DND-41 (cell line): ENCODE measurements around the gene TMEM116.
"Not testable (repeated sequence)": the region's sequence is repeated elsewhere in the genome, so short reads cannot be mapped to it uniquely, and the experiment has no call there.

Experiments used
- ATAC-seq: fragments of 200-7000 bp; cut with Tn5 transposase; 3 replicates; pipeline ENCODE4 v1.9.1; 2021; ENCODE audit warnings: low read depth; ENCODE audit not compliant: insufficient read depth
- DNase-seq: peaks from one replicate; pipeline ENCODE4 v3.0.0-alpha.2; 2020
- H2AFZ ChIP-seq: 2 replicates; pipeline ENCODE4 v1.6.0; 2012; ENCODE audit warnings: low read depth, low read length
- H3K27ac ChIP-seq: 2 replicates; pipeline ENCODE4 v1.5.1; 2012; ENCODE audit warnings: low read length, inconsistent platforms
- H3K27me3 ChIP-seq: fragments of 200-600 bp; sonication (generic); 2 replicates; pipeline ENCODE4 v1.6.0; 2012; ENCODE audit warnings: low read length, mild to moderate bottlenecking, inconsistent platforms; ENCODE audit not compliant: insufficient read depth, poor library complexity
- H3K36me3 ChIP-seq: 2 replicates; pipeline ENCODE4 v1.5.1; 2012; ENCODE audit warnings: low read length, inconsistent platforms; ENCODE audit not compliant: insufficient read depth
- H3K4me1 ChIP-seq: 2 replicates; pipeline ENCODE4 v1.5.1; 2012; ENCODE audit warnings: mild to moderate bottlenecking, low read length; ENCODE audit not compliant: insufficient read depth
- H3K4me2 ChIP-seq: 2 replicates; pipeline ENCODE4 v1.6.0; 2012; ENCODE audit warnings: mild to moderate bottlenecking, moderate library complexity, low read length, inconsistent platforms; ENCODE audit not compliant: insufficient read depth
- H3K4me3 ChIP-seq, 2 experiments: fragments of 200-600 bp in 1 of 2; shearing (Covaris generic) in 1 of 2; 2 replicates each; pipeline ENCODE4 v1.5.1; 2012 to 2016; ENCODE audit warnings: inconsistent platforms in 2 of 2, low read length in 2 of 2, mild to moderate bottlenecking in 2 of 2, low read depth in 1 of 2, moderate library complexity in 1 of 2
- H3K79me2 ChIP-seq: 2 replicates; pipeline ENCODE4 v1.6.0; 2012; ENCODE audit warnings: low read length, inconsistent platforms; ENCODE audit not compliant: insufficient read depth
- H3K9ac ChIP-seq: 2 replicates; pipeline ENCODE4 v1.6.0; 2012; ENCODE audit warnings: low read depth, mild to moderate bottlenecking, inconsistent platforms, low read length, moderate library complexity
- H3K9me3 ChIP-seq: 2 replicates; pipeline ENCODE4 v1.5.1; 2012; ENCODE audit warnings: low read length, moderate library complexity, mild to moderate bottlenecking, inconsistent platforms; ENCODE audit not compliant: insufficient read depth, severe bottlenecking
- H4K20me1 ChIP-seq: 2 replicates; pipeline ENCODE4 v1.6.0; 2012; ENCODE audit warnings: low read length; ENCODE audit not compliant: insufficient read depth
- CTCF ChIP-seq: IDR thresholded peaks from 2 replicates; pipeline ENCODE4 v1.5.1; 2012; ENCODE audit warnings: borderline replicate concordance, low read length, moderate library complexity, mild to moderate bottlenecking; ENCODE audit not compliant: poor library complexity, severe bottlenecking; ENCODE audit errors: extremely low read depth
- EZH2 ChIP-seq: IDR thresholded peaks from 3 replicates; pipeline ENCODE4 v1.6.1; 2012; ENCODE audit warnings: borderline replicate concordance, low read depth, mild to moderate bottlenecking, moderate library complexity, low read length, inconsistent platforms; ENCODE audit not compliant: severe bottlenecking

Gene TMEM116

DNA sequence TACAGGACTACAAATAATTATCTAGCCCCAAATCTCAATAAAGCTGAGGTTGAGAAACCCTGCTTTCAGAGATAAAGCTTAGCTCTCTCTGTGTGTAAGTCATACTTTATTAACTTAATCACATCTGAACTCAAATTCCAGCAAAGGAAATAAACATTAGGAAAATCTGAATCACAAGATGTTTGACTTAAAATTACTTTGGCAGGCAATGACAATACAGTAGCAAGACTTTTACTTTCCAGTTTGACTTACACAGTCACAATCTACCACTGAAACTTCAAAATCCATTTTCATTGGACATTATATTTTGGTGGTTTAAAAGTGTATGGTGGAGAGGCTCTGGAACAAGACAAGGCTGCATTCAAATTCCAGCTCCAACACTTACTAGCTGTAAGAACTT is 11.4 kb downstream of the TMEM116 start:
- no peak overlapping the region for H3K4me2 ChIP-seq
- no peak for ATAC-seq
- 0 out of 2 replicates have a peak, but pooled peaks cover 4% of the 10 kb centered on the region for H3K4me1 ChIP-seq
- no peaks in the 10 kb centered on the region for H3K36me3 ChIP-seq
- no peak overlapping the region for H2AFZ ChIP-seq
- H3K4me3 ChIP-seq: no peak overlapping the region
- no peaks in the 10 kb centered on the region for H3K79me2 ChIP-seq
- no peaks in the 10 kb centered on the region for H3K27me3 ChIP-seq
- no peak overlapping the region for H3K27ac ChIP-seq
- DNase-seq: no peak
- no peaks in the 10 kb centered on the region for H4K20me1 ChIP-seq
- no peak overlapping the region for H3K9ac ChIP-seq
- TF ChIP-seq EZH2: no peak
- TF ChIP-seq CTCF: no peak
- H3K9me3 ChIP-seq: no peaks in the 10 kb centered on the region

- Histone ChIP-seq H3K36me3 (no peaks in the 10 kb centered on the region), H3K4me1 (peaks cover 10% of the 10 kb centered on the region), H3K9ac (no peak overlapping the region), H3K4me3 (no peak overlapping the region), H2AFZ (no peak overlapping the region), H3K27me3 (no peaks in the 10 kb centered on the region), H3K9me3 (no peaks in the 10 kb centered on the region), H3K79me2 (no peaks in the 10 kb centered on the region), H3K4me2 (no peak overlapping the region), H3K27ac (no peak overlapping the region), H4K20me1 (no peaks in the 10 kb centered on the region)
- TF ChIP-seq CTCF (no peak), EZH2 (no peak)
- ATAC-seq (no peak), DNase-seq (no peak)
Observed at GRCh38 chr12:112000820-112001219, 12.1 kb downstream of the TMEM116 start.

GRCh38 chr12:111999129-111999528 is 13.8 kb downstream of the TMEM116 start:
- H3K4me1 ChIP-seq: peaks cover 27% of the 10 kb centered on the region
- H3K9ac ChIP-seq, H3K9me3 ChIP-seq, H2AFZ ChIP-seq, H3K4me2 ChIP-seq, DNase-seq, H3K79me2 ChIP-seq, H3K4me3 ChIP-seq, ATAC-seq, H3K27me3 ChIP-seq, H3K36me3 ChIP-seq, H3K27ac ChIP-seq, H4K20me1 ChIP-seq: not testable (repeated sequence)

GRCh38 chr12:111998015-111998414 is 14.9 kb downstream of the TMEM116 start:
- H3K27me3 ChIP-seq: no peaks in the 10 kb centered on the region
- H3K27ac ChIP-seq: no peak overlapping the region
- no peak overlapping the region for H2AFZ ChIP-seq
- no peaks in the 10 kb centered on the region for H3K9me3 ChIP-seq
- H3K36me3 ChIP-seq: no peaks in the 10 kb centered on the region
- TF ChIP-seq CTCF: no peak
- H3K9ac ChIP-seq: no peak overlapping the region
- H3K79me2 ChIP-seq: no peaks in the 10 kb centered on the region
- H3K4me1 ChIP-seq: peaks cover 38% of the 10 kb centered on the region
- no peak overlapping the region for H3K4me2 ChIP-seq
- no peak overlapping the region for H3K4me3 ChIP-seq
- ATAC-seq: no peak
- DNase-seq: no peak
- H4K20me1 ChIP-seq: no peaks in the 10 kb centered on the region
